ENCODE data around the gene TTC39C. TPM values are rescaled to one million over a fixed set of nuclear protein-coding genes. Genes with fewer than 3 reads are reported as not detected.

TTC39C gene
- total and polyA plus RNA-seq, 2 of the 8 experiments (the other 6 are each of a cell fraction or from before 2014, with no cell fraction given) = 8.1 to 79.1 TPM

DNA sequence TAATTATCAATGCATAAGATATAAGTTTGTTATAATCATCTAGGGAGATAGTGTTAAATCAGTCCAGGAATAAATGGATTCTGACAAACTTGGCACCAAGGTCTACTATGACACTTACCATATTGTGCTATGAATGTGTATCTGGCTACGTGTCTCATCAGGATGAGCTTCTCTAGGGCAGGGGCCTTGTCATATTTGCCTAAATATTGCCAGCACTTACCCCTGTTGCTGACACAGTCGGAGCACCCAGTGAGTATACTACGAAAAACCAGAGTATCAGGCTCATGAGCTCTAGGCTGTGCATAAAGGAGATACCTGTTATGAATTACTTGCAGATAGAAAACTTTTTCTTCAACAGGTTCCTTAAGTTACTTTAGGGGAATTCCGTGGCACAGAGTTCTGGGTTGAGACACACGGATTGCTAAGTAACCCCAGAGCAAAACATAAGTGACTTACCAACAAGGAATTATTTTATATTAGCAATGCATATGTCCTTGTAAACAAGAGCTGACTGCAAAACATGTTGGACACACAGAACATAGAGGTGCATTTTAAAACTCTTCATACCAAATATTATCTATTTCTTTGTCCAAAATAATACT is 7.7 kb upstream of the TTC39C start:
- Histone ChIP-seq H4K91ac (replicated peaks; ENCODE audit: insufficient read length, low read length) (no peak overlapping the region), H2BK12ac (ENCODE audit: low read depth, low read length) (no peak overlapping the region), H3K4me2 (ENCODE audit: insufficient read depth in 1 of 2, low read depth in 2 of 2, low read length in 2 of 2) (no peak overlapping the region), H3K4ac (replicated peaks; ENCODE audit: insufficient read length, low read depth, low read length) (no peak overlapping the region), H2BK5ac (ENCODE audit: low read depth, low read length) (no peak overlapping the region), H4K5ac (ENCODE audit: insufficient read length, low read depth, low read length) (no peak overlapping the region), H3K18ac (ENCODE audit: extremely low read depth, low read length) (no peak overlapping the region), H3K27ac (ENCODE audit: low read depth, low read length) (no peak overlapping the region), H3K27me3 (replicated peaks in 1 of 4; ENCODE audit: control insufficient read depth in 3 of 4, extremely low read depth in 1 of 4, insufficient read depth in 3 of 4, low read length in 3 of 4) (no peaks in the 10 kb centered on the region), H4K8ac (ENCODE audit: extremely low read depth, insufficient read depth, low read length) (no peak overlapping the region), H3K79me1 (ENCODE audit: low read depth, low read length) (no peaks in the 10 kb centered on the region), H3K4me3 (ENCODE audit: extremely low read depth in 1 of 4, insufficient read depth in 2 of 4, low read depth in 3 of 4, low read length in 4 of 4) (no peak overlapping the region), H2AFZ (ENCODE audit: low read length) (no peak overlapping the region), H2AK5ac (ENCODE audit: low read depth, low read length) (no peak overlapping the region), H3K23me2 (ENCODE audit: low read depth, low read length) (no peaks in the 10 kb centered on the region), H3K14ac (ENCODE audit: insufficient read length) (no peak overlapping the region), H3K23ac (ENCODE audit: insufficient read length) (no peak overlapping the region), H2BK120ac (replicated peaks; ENCODE audit: low read depth, low read length) (no peak overlapping the region), H3K9ac (replicated peaks in 1 of 4; ENCODE audit: extremely low read depth in 1 of 4, low read depth in 3 of 4, low read length in 3 of 4) (no peak overlapping the region), H3K36me3 (ENCODE audit: control insufficient read depth in 2 of 4, insufficient read depth in 4 of 4, low read length in 3 of 4) (no peaks in the 10 kb centered on the region), H2BK15ac (ENCODE audit: low read length) (no peak overlapping the region), H3K4me1 (replicated peaks in 1 of 4; ENCODE audit: control insufficient read depth in 3 of 4, insufficient read depth in 4 of 4, low read length in 3 of 4) (no peaks in the 10 kb centered on the region), H3K56ac (replicated peaks; ENCODE audit: insufficient read length, low read depth, low read length) (no peak overlapping the region), H3K79me2 (ENCODE audit: control insufficient read depth in 1 of 2, insufficient read depth in 2 of 2, low read length in 2 of 2) (no peaks in the 10 kb centered on the region), H3K9me3 (ENCODE audit: insufficient read depth in 2 of 2, low read depth in 1 of 2, low read length in 1 of 2) (no peaks in the 10 kb centered on the region), H2BK20ac (ENCODE audit: low read length) (no peak overlapping the region), H4K20me1 (replicated peaks in 1 of 2; ENCODE audit: control insufficient read depth in 1 of 2, insufficient read depth in 2 of 2, low read length in 2 of 2) (no peaks in the 10 kb centered on the region)
- DNase-seq (ENCODE audit: low read depth in 1 of 2, low spot score in 2 of 2) (no peak), FAIRE-seq (no peak)
- POLR2A ChIA-PET (ENCODE audit: partially characterized antibody) = interaction anchor here (1.0 kb wide), 1 partner anchor 66 kb away, joined by 3 read pairs; no protein-coding TSS in a partner anchor
- 82% methylated on average over 5 of the region's 5 CpGs; no CpG with 5 or more reads in 1 of the 2 experiments for WGBS, 2 experiments (ENCODE audit: extremely low coverage in 1 of 2, insufficient coverage in 1 of 2, insufficient read length in 1 of 2, insufficient replicate concordance in 2 of 2, low coverage in 1 of 2, low lambda C conversion rate in 2 of 2, missing lambda C conversion rate in 1 of 2)
- CTCF ChIA-PET (ENCODE audit: partially characterized antibody) = interaction anchor here (0.6 to 0.9 kb wide), 2 partner anchors 10 to 1740 kb away, joined by 3 read pairs; no protein-coding TSS in a partner anchor
- no peak for TF ChIP-seq EZH2 (IDR thresholded peaks at IDR 0.05; ENCODE audit: low read depth, low read length, severe bottlenecking)

All from H1 (cell line).